Sigmoid colon (tissue), 7 donors: ENCODE data around the gene ABLIM2. TPM values are rescaled to one million over a fixed set of nuclear protein-coding genes. Genes with fewer than 3 reads are reported as not detected.

Source experiments
- DNase-seq: peaks from one replicate; pipeline ENCODE4 v3.0.0-alpha.2; 2019
- H3K27ac ChIP-seq, 4 donors: fragments of 200-600 bp; sonication (generic); one replicate each; pipeline ENCODE4 v1.5.1; 2016 to 2019; ENCODE audit warnings: mild to moderate bottlenecking in 1 of 4
- H3K27me3 ChIP-seq, 3 donors: fragments of 200-600 bp; sonication (generic); one replicate each; pipeline ENCODE4 v1.5.1; 2019; ENCODE audit warnings: mild to moderate bottlenecking in 1 of 3
- H3K36me3 ChIP-seq, 4 donors: fragments of 200-600 bp; sonication (generic); one replicate each; pipeline ENCODE4 v1.5.1; 2016 to 2019
- H3K4me1 ChIP-seq, 4 donors: fragments of 200-600 bp; sonication (generic); one replicate each; pipeline ENCODE4 v1.5.1; 2017 to 2019
- H3K4me3 ChIP-seq, 4 donors: fragments of 200-600 bp; sonication (generic); one replicate each; pipeline ENCODE4 v1.5.1; 2017 to 2019; ENCODE audit warnings: mild to moderate bottlenecking in 2 of 4, moderate library complexity in 1 of 4
- H3K9me3 ChIP-seq, 4 donors: fragments of 200-600 bp in 3 of 4; sonication (generic) in 3 of 4; one replicate each; pipeline versions ENCODE4 v1.5.1 to v1.6.1; 2013 to 2019
- EP300 ChIP-seq, 4 donors: sonication (generic); formaldehyde crosslinking; IDR thresholded peaks; one replicate each; pipeline ENCODE4 v1.6.1; 2017; ENCODE audit warnings: antibody characterized with exemption in 4 of 4
- POLR2A ChIP-seq, 2 donors: fragments of 450-650 bp; IDR thresholded peaks; one replicate each; pipeline ENCODE4 v1.6.1; 2016; ENCODE audit warnings: antibody characterized with exemption in 2 of 2, mild to moderate bottlenecking in 2 of 2, moderate library complexity in 2 of 2
- POLR2AphosphoS5 ChIP-seq, 4 donors: sonication (generic); formaldehyde crosslinking; IDR thresholded peaks; one replicate each; pipeline ENCODE4 v1.6.1; 2017; ENCODE audit warnings: antibody characterized with exemption in 4 of 4
- WGBS, 2 donors: extraction: QIAGEN DNeasy Blood & Tissue Kit; methylation state at CpG; one replicate each; pipeline ENCODE4 v1.1.7; 2013; 5-methylcytosine and 5-hydroxymethylcytosine counted together
- intact Hi-C: fragments of 100-400 bp; cut with DNase I; formaldehyde crosslinking; loops from one replicate; pipeline ENCODE4 v1.15.1; 2023
- polyA plus RNA-seq, 3 donors: library from polyadenylated mRNA; stranded (reverse); fragments of 200-250 nt; gene quantifications; one replicate each; pipeline ENCODE4 v1.2.3, GENCODE V29; 2013
- total RNA-seq, 4 donors: library from RNA; depleted of rRNA; stranded (reverse); fragments of >200 nt; gene quantifications; one replicate each; pipeline ENCODE4 v1.1.0, GENCODE V29; 2016
- TF ChIP-seq, protein P1 (sequence below), 4 experiments: fragments of 450-650 bp in 3 of 4; fragments of 200-600 bp in 1 of 4; IDR thresholded peaks; one replicate each; pipeline ENCODE4 v1.5.1; 2016 to 2019; ENCODE audit warnings: antibody characterized with exemption in 4 of 4, mild to moderate bottlenecking in 3 of 4, moderate library complexity in 2 of 4
- donor health status: healthy with polysubstance abuse.
- donor health status: Bipolar disorder and iron deficiency.
- donor health status: healthy.

ABLIM2 gene
- total and polyA plus RNA-seq, 7 donors, result 3.1 to 15.0 (median 7.4) TPM

DNA sequence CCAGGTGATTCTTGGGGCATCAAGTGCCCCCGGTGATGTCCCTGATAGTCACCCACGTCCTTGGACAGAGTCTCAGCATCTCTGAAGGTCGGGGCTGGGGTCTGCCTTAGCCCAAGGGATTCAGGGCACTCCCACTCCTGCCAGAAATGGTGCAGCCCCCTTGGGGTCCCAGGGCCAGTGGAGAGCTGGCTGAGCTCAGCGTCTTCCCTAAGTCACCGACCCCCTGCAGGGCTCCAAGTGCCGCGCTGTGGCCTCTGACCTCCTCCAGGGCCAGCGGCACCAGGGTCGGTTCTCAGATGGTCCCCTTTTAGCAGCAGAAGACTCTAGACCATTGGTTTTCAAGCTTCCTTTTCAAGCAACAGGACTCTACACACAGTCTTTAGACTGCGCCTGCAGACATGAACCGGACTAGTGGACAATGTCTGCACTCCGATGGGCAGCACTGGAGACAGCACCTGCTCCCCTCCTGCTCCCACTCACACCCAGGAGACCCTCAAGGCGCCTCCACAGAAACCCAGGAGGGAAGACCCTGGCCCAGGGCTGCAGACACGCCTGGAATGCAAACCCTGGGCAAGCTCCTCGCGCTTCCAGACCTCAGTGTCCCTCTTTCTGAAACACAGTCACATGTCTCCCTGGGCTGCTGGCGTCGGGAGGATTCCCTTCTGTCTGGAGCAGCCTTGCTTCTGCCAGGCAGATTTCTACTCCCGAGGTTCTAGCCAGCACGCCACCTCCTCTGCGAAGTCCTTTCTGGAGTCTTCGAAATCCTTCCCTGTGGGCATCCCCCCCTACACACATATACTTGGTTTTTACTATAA lies 53.9 kb downstream of the ABLIM2 start:
- no peak overlapping the region for H3K27ac ChIP-seq
- no peaks in the 10 kb centered on the region for H3K9me3 ChIP-seq
- H3K4me1 ChIP-seq, result peaks cover 0 to 8% (median 0%) of the 10 kb centered on the region in 4 donors
- no peak overlapping the region for H3K4me3 ChIP-seq
- no peaks in the 10 kb centered on the region for H3K27me3 ChIP-seq
- no peak for TF ChIP-seq EP300 (IDR thresholded peaks at IDR 0.05)
- no peak for TF ChIP-seq POLR2A (IDR thresholded peaks at IDR 0.05)
- TF ChIP-seq POLR2AphosphoS5 (IDR thresholded peaks at IDR 0.05), result no peak
- TF ChIP-seq, protein P1, sequence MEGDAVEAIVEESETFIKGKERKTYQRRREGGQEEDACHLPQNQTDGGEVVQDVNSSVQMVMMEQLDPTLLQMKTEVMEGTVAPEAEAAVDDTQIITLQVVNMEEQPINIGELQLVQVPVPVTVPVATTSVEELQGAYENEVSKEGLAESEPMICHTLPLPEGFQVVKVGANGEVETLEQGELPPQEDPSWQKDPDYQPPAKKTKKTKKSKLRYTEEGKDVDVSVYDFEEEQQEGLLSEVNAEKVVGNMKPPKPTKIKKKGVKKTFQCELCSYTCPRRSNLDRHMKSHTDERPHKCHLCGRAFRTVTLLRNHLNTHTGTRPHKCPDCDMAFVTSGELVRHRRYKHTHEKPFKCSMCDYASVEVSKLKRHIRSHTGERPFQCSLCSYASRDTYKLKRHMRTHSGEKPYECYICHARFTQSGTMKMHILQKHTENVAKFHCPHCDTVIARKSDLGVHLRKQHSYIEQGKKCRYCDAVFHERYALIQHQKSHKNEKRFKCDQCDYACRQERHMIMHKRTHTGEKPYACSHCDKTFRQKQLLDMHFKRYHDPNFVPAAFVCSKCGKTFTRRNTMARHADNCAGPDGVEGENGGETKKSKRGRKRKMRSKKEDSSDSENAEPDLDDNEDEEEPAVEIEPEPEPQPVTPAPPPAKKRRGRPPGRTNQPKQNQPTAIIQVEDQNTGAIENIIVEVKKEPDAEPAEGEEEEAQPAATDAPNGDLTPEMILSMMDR (IDR thresholded peaks at IDR 0.05), result no peak
- intact Hi-C loops, result no loop called here
- 77 to 86% methylated on average over 22 of the region's 22 CpGs for WGBS, 2 donors
- no peak for DNase-seq
- no peaks in the 10 kb centered on the region for H3K36me3 ChIP-seq

DNA sequence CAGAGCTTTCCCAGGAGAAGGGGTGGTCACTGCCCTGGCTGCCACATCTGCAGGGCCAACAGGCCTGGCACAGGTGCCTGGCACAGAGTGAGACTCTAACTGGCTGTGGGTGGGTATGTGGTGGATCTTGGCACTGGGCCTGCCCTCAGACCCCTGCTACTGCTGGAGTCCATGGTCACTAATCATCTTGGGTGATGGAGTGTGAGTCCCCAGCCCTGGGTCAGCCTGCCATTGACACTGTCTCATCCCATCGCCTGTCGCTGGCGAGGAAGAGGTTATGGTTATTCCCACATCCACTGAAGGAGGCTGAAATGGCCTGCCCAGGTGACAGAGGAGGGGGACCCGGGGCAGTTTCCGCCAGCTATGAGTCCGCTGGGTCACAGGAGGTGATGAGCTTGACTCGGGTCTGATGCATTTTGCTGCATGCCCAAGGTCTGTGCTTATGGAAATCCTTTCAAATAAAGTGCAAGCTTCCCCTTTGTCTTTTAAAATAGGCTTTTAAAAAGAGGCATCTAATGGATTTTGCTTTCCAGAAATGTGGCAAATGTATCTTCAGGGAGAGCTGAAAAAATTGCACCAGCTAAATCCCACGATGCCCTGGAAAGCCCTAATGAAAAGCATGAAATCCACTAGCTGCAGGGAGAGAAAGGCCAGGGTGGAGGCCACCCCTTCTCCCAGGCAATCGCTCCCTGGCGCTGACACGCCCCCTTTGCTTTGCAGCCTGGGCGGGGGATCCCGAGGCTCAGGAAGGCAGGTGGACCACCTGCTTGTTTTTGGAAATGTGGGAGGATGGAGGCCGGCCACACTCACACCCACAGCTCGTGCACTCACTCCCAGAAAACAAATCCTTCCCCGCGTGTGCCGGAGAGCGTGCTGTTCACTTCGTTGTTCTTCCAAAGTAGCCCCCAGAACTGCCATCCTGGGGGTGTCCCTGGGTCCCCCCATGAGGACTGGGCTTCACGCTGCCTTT lies 54.9 kb downstream of the ABLIM2 start:
- 68 to 83% methylated on average over 21 of the region's 21 CpGs for WGBS, 2 donors
- no peak for DNase-seq
- Histone ChIP-seq H3K36me3 (no peaks in the 10 kb centered on the region), H3K4me3 (no peak overlapping the region), H3K27ac (no peak overlapping the region), H3K27me3 (no peaks in the 10 kb centered on the region), H3K4me1 (peaks cover 0 to 8% (median 0%) of the 10 kb centered on the region in 4 donors), H3K9me3 (no peaks in the 10 kb centered on the region)
- intact Hi-C loops, result no loop called here
- TF ChIP-seq, protein P1 (IDR thresholded peaks at IDR 0.05), result no peak
- TF ChIP-seq POLR2AphosphoS5 (IDR thresholded peaks at IDR 0.05), result no peak
- no peak for TF ChIP-seq EP300 (IDR thresholded peaks at IDR 0.05)
- no peak for TF ChIP-seq POLR2A (IDR thresholded peaks at IDR 0.05)

DNA sequence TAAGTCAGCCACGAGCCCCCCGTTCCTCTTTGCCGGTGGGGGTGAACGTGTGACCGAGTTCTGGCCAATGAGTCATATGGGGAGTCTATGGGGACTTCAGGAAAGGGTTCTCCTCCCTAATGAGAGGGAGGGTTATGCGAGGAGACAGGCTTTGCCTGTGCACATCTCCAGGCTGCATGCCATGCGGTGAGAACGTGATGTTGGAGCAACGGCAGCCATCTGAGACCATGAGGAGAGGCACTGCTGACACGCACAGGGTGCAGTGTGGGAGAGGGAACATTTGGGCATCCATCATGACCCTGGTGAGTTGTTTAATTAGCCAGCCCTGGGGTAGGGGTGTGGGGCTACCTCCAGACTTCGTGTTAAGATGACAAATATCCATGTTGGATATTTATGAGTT lies 55.8 kb downstream of the ABLIM2 start:
- no peak overlapping the region for H3K27ac ChIP-seq
- H3K27me3 ChIP-seq, result no peaks in the 10 kb centered on the region
- 95 to 96% methylated on average over 11 of the region's 11 CpGs for WGBS, 2 donors
- no peaks in the 10 kb centered on the region for H3K36me3 ChIP-seq
- intact Hi-C loops, result no loop called here
- no peaks in the 10 kb centered on the region for H3K9me3 ChIP-seq
- TF ChIP-seq, protein P1 (IDR thresholded peaks at IDR 0.05), result no peak
- no peak for TF ChIP-seq POLR2A (IDR thresholded peaks at IDR 0.05)
- no peak for TF ChIP-seq EP300 (IDR thresholded peaks at IDR 0.05)
- TF ChIP-seq POLR2AphosphoS5 (IDR thresholded peaks at IDR 0.05), result no peak
- peaks cover 0 to 8% (median 0%) of the 10 kb centered on the region in 4 donors for H3K4me1 ChIP-seq
- no peak for DNase-seq
- no peak overlapping the region for H3K4me3 ChIP-seq

DNA sequence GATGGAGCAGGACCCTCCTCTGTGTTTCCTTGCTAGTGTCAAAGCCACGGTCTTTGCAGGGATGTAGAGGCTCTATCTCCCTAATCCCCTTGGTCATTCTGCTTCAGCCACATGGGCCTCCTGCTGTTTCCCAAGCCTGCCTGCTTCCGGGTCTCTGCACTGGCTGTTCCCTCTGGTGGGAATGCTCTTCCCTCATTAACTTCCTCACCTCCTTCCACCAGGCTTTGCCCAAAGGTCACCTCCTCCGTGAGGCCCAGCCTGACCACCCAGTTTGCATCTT lies 56.6 kb downstream of the ABLIM2 start:
- Histone ChIP-seq H3K4me1 (peaks cover 0 to 8% (median 0%) of the 10 kb centered on the region in 4 donors), H3K27me3 (no peaks in the 10 kb centered on the region), H3K9me3 (no peaks in the 10 kb centered on the region), H3K27ac (no peak overlapping the region), H3K36me3 (no peaks in the 10 kb centered on the region), H3K4me3 (no peak overlapping the region)
- DNase-seq, result no peak
- WGBS, 2 donors, result 75 to 88% methylated on average over 3 of the region's 3 CpGs
- no peak for TF ChIP-seq POLR2AphosphoS5 (IDR thresholded peaks at IDR 0.05)
- intact Hi-C loops, result no loop called here
